HFFc6 (cell line): Measurements from ENCODE around the gene APOLD1. TPM values are rescaled to one million over a fixed set of nuclear protein-coding genes. Genes with fewer than 3 reads are reported as not detected.
"Not testable (repeated sequence)": the region's sequence is repeated elsewhere in the genome, so short reads cannot be mapped to it uniquely, and the experiment has no call there.

ENCODE experiments used
- DNase-seq: peaks from one replicate; pipeline ENCODE4 v3.0.0-alpha.2; 2018
- H3K27ac Mint-ChIP-seq: 2 replicates; pipeline ENCODE4 v1.8.0; 2020; ENCODE audit warnings: mild to moderate bottlenecking, mixed read lengths
- H3K27me3 Mint-ChIP-seq: 2 replicates; pipeline ENCODE4 v1.8.0; 2021; ENCODE audit warnings: mild to moderate bottlenecking, moderate library complexity, mixed read lengths; ENCODE audit not compliant: insufficient read depth
- H3K36me3 Mint-ChIP-seq: 2 replicates; pipeline ENCODE4 v1.8.0; 2021; ENCODE audit warnings: low read depth, mixed read lengths
- H3K4me1 Mint-ChIP-seq: 2 replicates; pipeline ENCODE4 v1.8.0; 2020; ENCODE audit warnings: low read depth, mixed read lengths
- H3K4me3 Mint-ChIP-seq: 2 replicates; pipeline ENCODE4 v1.8.0; 2020; ENCODE audit warnings: mild to moderate bottlenecking, moderate library complexity, mixed read lengths
- H3K9me3 Mint-ChIP-seq: 2 replicates; pipeline ENCODE4 v1.8.0; 2020; ENCODE audit warnings: mild to moderate bottlenecking, mixed read lengths
- long read RNA-seq: library from polyadenylated mRNA; unstranded; transcript quantifications from one replicate; pipeline ENCODE4 v2.0.0, GENCODE V29; 2019
- total RNA-seq, 6 experiments: library from RNA; stranded (reverse); fragmentation: NEBNext Ultra II Directional; extraction: Animal tissue kit (Norgen Biotek cat#: 25700); gene quantifications; 2 replicates in 1 of 6; 3 replicates in 5 of 6; pipeline ENCODE4 v1.2.3, GENCODE V29; 2021
- TF ChIP-seq, protein P1 (sequence below): fragments of 200-600 bp; sonication (generic); IDR thresholded peaks from 2 replicates; pipeline ENCODE4 v1.5.0; 2021; ENCODE audit warnings: antibody characterized with exemption, mild to moderate bottlenecking

APOLD1 gene, protein sequence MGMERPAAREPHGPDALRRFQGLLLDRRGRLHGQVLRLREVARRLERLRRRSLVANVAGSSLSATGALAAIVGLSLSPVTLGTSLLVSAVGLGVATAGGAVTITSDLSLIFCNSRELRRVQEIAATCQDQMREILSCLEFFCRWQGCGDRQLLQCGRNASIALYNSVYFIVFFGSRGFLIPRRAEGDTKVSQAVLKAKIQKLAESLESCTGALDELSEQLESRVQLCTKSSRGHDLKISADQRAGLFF
- total RNA-seq = 1 to 10 TPM; 5.0 to 8.6 (median 6.6) TPM
- long read RNA-seq, full-length matches to known transcripts = 3 of 20 reads
- long read RNA-seq, partial matches to known transcripts = 9 of 20 reads
- long read RNA-seq, other reads (novel, unspliced or antisense) = 8 of 20 reads

DNA sequence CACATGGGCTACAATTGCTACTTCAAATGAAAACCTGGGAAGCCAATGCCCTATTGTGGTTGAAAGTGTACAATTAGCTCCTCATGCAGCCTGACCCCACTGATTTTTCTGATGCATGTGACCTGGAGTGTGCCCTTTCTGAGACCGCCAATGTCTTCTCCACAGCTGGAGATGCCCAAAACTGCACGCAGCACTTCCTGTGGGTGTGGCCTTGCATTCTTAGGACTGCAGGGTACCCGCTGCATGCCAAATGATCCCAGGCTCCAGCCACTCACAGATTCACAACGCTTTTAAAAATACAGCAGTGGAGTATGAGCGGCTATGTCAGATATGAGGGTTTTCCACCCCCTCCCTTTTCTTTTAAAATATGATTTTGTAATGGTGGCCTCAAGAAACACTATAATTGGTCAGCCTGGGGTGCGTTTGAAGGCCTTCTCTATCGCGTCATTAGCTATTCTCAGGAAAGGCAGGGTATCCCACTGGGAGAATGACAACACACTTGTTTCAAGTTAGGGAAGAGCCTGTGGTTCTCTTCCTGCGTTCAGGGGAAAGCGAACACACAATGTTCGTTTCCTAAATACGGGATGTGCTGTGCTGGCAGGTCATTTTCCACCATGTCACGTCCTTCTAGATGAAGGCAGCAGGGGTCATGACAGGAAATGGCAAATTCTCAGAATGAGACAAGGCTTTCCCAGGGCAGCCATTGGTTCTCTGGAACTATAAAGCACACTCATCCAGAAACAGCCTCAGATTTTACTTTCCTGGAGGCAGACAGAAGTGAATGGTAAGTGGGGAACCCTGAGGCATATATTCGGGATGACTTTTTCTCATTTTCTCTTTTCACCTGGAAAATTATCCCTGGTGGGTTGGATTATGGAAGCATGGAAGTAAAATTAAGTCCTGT lies at the start of gene APOLD1:
Gene APOLD1 (plus strand): TSS at position 749 of the 904 bp plus-strand sequence. CDS start 33 bp downstream, at position 782.
- Mint-ChIP-seq H3K27ac (peak within 1 kb of the TSS; percentile 88), H3K4me3 (peak within 1 kb of the TSS; percentile 85), H3K27me3 (no peaks in the 10 kb centered on the region), H3K9me3 (no peaks in the 10 kb centered on the region), H3K36me3 (peaks cover 4% of the 10 kb centered on the region), H3K4me1 (peaks cover 41% of the 10 kb centered on the region)
- DNase-seq = no peak
- TF ChIP-seq, protein P1, sequence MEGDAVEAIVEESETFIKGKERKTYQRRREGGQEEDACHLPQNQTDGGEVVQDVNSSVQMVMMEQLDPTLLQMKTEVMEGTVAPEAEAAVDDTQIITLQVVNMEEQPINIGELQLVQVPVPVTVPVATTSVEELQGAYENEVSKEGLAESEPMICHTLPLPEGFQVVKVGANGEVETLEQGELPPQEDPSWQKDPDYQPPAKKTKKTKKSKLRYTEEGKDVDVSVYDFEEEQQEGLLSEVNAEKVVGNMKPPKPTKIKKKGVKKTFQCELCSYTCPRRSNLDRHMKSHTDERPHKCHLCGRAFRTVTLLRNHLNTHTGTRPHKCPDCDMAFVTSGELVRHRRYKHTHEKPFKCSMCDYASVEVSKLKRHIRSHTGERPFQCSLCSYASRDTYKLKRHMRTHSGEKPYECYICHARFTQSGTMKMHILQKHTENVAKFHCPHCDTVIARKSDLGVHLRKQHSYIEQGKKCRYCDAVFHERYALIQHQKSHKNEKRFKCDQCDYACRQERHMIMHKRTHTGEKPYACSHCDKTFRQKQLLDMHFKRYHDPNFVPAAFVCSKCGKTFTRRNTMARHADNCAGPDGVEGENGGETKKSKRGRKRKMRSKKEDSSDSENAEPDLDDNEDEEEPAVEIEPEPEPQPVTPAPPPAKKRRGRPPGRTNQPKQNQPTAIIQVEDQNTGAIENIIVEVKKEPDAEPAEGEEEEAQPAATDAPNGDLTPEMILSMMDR = no peak

DNA sequence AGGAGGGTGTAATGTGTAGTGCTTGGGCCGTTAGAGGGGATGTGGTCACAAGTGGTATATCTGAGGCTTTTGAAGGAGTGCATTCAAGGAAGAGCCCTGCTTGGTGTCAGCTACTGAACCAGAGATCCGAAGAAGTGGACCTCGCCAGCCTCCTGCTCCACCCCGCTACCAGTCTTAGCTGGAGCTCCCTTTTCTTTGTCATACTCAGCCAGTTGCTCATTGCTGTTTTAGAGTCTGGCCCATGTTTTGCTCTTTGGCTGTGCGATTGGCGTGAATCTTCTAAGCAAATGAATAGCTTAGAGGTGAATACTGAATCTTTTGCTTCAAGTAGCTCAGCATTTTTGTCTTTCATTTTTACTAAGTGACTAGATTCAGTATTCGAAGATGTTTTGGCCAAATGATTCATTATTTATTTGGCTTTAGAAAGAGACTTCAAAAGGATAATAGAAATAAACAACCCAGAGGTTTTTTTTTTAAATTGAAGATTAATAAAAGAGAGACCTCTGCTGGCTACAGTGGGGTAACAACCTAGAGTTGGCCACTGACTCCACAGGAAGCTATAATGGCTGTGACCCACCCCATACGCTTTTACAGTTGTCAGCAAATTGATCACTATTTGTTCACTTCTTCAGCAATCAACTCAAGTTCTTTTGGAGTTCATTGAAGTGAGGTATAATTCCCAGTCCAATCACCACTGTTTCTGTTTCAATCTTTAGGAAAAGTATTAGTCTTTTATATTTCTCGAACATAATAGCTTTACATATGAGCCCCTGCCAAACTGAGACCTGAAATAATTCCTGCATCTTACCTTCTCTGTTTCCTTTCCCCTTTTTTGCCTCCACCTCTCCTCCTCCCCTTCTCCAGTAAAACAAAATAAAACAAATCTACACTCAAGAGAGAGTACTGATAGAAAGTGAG lies 48.4 kb upstream of the APOLD1 start:
- H3K9me3 Mint-ChIP-seq = no peaks in the 10 kb centered on the region
- H3K27me3 Mint-ChIP-seq = no peaks in the 10 kb centered on the region; the same call in 1 of the 2 replicates
- H3K4me3 Mint-ChIP-seq = peak overlapping the region; percentile 87
- DNase-seq = peak; percentile 94
- peak overlapping the region; percentile 96 for H3K27ac Mint-ChIP-seq
- TF ChIP-seq, protein P1 = peak; percentile 83
- H3K36me3 Mint-ChIP-seq = peaks cover 3% of the 10 kb centered on the region; the same call in 1 of the 2 replicates
- peaks cover 80% of the 10 kb centered on the region for H3K4me1 Mint-ChIP-seq

DNA sequence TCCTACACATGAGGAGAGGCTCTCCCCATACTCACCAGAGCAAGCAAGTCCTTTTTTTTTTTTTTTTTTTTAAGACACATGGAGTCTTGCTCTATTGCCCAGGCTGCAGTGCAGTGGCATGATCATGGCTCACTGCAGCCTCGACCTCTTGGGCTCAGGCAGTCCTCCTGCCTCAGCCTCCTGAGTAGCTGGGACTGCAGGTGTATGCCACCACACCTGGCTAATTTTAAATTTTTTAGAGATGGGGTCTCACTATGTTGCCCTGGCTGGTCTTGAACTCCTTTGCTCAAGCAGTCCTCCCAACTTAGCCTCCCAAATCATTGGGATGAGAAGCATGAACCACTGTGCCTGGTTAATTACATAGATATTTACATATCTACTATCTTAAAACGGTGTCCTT lies 47.3 kb upstream of the APOLD1 start:
- not testable (repeated sequence) for H3K36me3 Mint-ChIP-seq, H3K4me3 Mint-ChIP-seq, H3K27me3 Mint-ChIP-seq, H3K9me3 Mint-ChIP-seq, DNase-seq
- Mint-ChIP-seq H3K4me1 (peaks cover 76% of the 10 kb centered on the region), H3K27ac (peak overlapping the region; percentile 44)

DNA sequence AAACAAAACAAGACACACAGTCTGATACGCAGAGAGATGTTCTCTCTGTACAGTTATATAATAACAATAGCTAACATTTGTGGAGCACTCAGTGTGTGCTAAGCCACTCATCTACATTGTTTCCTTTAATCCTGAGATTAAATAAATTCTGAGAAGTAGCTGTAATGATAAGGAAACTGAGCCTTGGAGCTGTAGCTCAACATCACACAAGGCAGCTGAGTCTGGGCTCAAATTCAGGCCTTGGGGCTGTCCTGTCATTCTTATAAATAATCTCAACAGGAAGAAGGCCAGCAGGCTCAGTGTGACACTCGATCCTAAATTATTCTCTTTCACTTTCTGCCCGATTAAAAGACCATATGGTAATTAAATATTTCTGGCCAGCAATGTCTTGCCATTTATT lies 43.8 kb upstream of the APOLD1 start:
- Mint-ChIP-seq H3K9me3 (no peaks in the 10 kb centered on the region), H3K4me3 (peak overlapping the region; percentile 65), H3K36me3 (peaks cover 15% of the 10 kb centered on the region; the same call in 1 of the 2 replicates), H3K4me1 (peaks cover 61% of the 10 kb centered on the region), H3K27me3 (peaks cover 3% of the 10 kb centered on the region; the same call in 1 of the 2 replicates), H3K27ac (peak overlapping the region; percentile 75)
- TF ChIP-seq, protein P1 = no peak
- DNase-seq = no peak

DNA sequence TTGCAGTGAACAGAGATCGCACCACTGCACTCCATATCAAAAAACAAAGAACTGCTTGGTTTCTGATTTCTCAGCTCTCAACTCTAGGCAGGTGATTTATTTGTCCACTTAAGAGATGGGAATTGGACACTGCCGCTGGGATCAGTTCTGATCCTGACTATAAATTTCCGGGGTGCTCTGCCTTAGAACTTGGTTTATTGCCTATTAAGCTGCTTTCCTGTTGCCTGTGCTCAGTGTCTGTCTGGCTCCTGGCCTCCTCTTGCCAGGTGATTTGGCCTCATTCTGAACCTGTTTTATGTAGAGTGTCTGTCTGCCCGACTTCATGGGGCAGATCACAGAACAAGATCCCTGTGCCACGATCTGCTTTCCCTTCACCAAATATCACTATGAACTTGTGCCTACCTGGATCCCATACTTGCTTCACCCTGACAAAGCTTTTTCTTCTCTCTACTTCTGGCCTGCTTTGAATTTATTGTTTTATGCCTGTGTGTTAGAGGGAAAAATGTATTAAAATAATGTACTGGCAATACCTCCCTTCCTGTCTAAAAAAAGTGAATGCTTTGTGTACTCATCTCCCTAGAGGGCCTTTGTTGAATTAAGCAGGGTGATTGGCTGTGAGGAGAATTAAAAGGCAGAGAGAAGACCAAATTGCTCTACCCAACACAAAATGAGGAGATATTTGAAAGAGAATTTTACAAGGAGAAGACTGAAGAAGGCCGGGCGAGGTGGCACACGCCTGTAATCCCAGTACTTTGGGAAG lies 40.7 kb upstream of the APOLD1 start:
- peaks cover 3% of the 10 kb centered on the region; the same call in 1 of the 2 replicates for H3K27me3 Mint-ChIP-seq
- peaks cover 15% of the 10 kb centered on the region; the same call in 1 of the 2 replicates for H3K36me3 Mint-ChIP-seq
- TF ChIP-seq, protein P1 = no peak
- H3K27ac Mint-ChIP-seq = no peak overlapping the region
- H3K9me3 Mint-ChIP-seq = no peaks in the 10 kb centered on the region
- H3K4me1 Mint-ChIP-seq = peaks cover 45% of the 10 kb centered on the region
- no peak for DNase-seq
- H3K4me3 Mint-ChIP-seq = no peak overlapping the region
